HG03432 (cell line): Measurements from ENCODE around the gene LIMS1.
"Not testable (repeated sequence)": the region's sequence is repeated elsewhere in the genome, so short reads cannot be mapped to it uniquely, and the experiment has no call there.

Source experiments
- ATAC-seq: cut with Tn5 transposase; IDR thresholded peaks from one replicate; pipeline ENCODE4 v1.9.1; 2021; ENCODE audit warnings: mild to moderate bottlenecking, moderate library complexity; ENCODE audit not compliant: unreplicated experiment

Gene LIMS1

DNA sequence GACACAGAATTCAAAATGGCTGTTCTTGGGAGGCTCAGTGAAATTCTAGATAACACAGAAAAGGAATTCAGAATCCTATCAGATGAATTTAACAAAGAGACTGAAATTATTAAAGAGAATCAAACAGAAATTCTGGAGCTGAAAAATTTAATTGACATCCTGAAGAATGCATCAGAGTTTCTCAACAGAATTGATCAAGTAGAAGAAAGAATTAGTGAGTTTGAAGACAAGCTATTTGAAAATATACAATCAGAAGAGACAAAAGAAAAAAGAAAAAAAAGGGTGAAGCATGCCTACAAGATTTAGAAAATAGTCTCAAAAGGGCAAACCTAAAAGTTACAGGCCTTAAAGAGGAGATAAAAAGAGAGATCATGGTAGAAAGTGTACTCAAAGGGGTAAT lies 173.0 kb downstream of the LIMS1 start:
- ATAC-seq, result no peak

DNA sequence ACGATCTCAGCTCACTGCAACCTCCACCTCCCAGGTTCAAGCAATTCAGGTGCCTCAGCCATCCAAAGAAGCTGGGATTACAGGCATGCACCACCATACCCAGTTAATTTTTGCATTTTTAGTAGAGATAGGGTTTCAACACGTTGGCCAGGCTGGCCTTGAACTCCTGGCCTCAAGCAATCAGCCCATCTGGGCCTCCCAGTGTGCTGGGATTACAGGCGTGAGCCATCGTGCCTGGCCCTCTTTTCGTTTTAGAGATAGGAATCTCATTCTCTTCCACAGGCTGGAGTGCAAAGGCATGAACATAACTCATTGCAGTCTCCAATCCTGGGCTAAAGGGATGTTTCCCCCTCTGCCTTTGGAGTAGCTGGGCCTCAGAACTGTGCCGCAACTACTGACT lies 182.7 kb downstream of the LIMS1 start:
- not testable (repeated sequence) for ATAC-seq

DNA sequence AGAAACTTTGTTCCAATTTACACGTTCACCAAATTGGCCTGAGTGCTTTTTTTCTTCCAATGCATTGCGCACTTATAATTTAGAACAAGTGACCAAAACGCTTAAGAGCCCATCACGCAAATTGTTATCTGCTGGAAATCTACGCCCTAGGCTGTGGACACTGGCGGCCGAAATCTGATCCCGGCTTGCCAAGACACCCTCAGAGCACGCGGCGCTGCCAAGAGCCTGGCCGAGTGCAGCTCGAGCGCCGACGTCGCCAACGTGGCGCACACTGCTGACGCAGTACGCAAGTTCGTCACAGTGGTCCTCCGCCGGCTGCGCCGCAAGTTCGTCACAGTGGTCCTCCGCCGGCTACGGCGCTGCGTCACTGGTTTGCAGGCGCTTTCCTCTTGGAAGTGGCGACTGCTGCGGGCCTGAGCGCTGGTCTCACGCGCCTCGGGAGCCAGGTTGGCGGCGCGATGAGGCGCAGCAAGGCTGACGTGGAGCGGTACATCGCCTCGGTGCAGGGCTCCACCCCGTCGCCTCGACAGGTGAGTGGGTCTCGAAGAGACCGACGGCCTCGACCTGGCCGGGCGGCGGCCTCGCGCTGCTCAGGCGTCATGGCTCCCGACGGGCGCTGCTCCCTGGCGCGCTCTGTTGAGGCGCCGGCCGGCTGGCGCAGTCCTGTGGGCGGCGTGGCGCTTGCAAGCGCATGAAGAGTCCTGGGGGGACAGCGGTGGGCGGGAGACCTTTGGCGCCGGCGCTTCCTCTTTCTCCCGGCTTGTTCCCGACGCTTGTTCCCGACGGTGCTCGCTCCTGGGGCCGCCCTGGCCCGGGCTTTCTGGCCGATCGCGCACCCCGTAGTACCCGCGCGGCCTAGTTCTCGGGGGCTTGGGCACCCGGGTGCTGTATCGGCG lies 185.1 kb downstream of the LIMS1 start, which contains the start of gene RANBP2:
TSS of gene RANBP2 (plus strand) at position 334 of the 896 bp plus-strand sequence. CDS start at position 459, 125 bp downstream.
- peak; percentile 99 for ATAC-seq

DNA sequence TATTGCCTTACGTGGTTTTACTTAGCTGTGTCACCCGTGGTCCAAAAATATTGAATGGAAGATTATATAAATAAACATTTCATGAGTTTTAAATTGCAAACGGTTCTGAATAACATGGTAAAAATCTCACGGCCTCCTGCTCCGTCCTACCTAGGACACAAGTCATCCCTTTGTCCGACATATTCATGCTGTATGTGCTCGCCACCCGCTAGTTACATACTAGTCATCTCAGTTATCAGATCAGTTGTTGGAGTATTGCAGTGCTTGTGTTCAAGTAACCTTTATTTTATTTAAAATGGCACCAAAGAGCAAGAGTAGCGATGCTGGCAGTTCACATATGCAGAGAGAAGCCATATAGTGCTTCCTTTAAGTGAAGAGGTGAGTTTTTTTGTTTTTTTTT lies 191.8 kb downstream of the LIMS1 start:
- ATAC-seq, result not testable (repeated sequence)

DNA sequence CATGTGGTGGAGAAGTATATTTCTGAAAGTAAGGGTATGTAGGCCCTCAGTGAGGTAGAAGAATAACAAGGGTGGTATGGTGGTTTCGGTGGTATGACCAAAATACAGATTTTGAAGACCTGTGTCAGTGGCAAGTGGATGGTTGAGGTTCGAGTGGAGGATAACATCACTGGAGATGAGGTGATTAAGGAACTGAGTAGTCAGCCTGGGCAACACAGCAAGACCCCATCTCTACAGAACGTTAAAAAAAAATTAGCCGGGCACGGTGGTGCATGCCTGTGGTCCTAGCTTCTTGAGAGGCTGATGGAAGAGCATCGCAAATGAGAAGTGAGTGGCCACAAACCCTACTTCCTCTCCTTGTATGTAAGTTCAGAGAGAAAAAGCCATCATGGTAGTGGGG lies 200.4 kb downstream of the LIMS1 start:
- ATAC-seq, result not testable (repeated sequence)
